Measurements from ENCODE around the gene IKZF2.

- no peak for TF ChIP-seq POLR2A (IDR thresholded peaks at IDR 0.05; ENCODE audit: low read depth, low read length)
- TF ChIP-seq, protein P1, sequence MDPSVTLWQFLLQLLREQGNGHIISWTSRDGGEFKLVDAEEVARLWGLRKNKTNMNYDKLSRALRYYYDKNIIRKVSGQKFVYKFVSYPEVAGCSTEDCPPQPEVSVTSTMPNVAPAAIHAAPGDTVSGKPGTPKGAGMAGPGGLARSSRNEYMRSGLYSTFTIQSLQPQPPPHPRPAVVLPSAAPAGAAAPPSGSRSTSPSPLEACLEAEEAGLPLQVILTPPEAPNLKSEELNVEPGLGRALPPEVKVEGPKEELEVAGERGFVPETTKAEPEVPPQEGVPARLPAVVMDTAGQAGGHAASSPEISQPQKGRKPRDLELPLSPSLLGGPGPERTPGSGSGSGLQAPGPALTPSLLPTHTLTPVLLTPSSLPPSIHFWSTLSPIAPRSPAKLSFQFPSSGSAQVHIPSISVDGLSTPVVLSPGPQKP (IDR thresholded peaks at IDR 0.05; ENCODE audit: borderline replicate concordance, low read depth, low read length) = no peak
- no peak for TF ChIP-seq MAFK (IDR thresholded peaks at IDR 0.05; ENCODE audit: low read depth, low read length)
- no peak for TF ChIP-seq CTCF (conservative IDR thresholded peaks at IDR 0.05; ENCODE audit: low read depth, low read length)
- no peak for TF ChIP-seq FOS (IDR thresholded peaks at IDR 0.05; ENCODE audit: low read depth, low read length)
- TF ChIP-seq SMC3 (IDR thresholded peaks at IDR 0.05; ENCODE audit: low read depth, low read length) = no peak
- TF ChIP-seq CEBPB (IDR thresholded peaks at IDR 0.05; ENCODE audit: low read depth, low read length) = no peak
These were observed 141.2 kb downstream of the IKZF2 start for GRCh38 chr2:213010106-213010779.

Data from IMR-90 (cell line).